GM18507 (cell line): ENCODE data around the gene TALDO1.

Experiments
- DNase-seq: peaks from one replicate; pipeline ENCODE4 v3.0.0; 2011; ENCODE audit warnings: low read depth; ENCODE audit not compliant: insufficient read length; ENCODE audit errors: extremely low spot score
- FAIRE-seq: peaks from 2 replicates; lab custom pipeline; 2011; peaks lifted over from hg19 to GRCh38; lab: Jason Lieb, UNC

The TALDO1 gene

DNA sequence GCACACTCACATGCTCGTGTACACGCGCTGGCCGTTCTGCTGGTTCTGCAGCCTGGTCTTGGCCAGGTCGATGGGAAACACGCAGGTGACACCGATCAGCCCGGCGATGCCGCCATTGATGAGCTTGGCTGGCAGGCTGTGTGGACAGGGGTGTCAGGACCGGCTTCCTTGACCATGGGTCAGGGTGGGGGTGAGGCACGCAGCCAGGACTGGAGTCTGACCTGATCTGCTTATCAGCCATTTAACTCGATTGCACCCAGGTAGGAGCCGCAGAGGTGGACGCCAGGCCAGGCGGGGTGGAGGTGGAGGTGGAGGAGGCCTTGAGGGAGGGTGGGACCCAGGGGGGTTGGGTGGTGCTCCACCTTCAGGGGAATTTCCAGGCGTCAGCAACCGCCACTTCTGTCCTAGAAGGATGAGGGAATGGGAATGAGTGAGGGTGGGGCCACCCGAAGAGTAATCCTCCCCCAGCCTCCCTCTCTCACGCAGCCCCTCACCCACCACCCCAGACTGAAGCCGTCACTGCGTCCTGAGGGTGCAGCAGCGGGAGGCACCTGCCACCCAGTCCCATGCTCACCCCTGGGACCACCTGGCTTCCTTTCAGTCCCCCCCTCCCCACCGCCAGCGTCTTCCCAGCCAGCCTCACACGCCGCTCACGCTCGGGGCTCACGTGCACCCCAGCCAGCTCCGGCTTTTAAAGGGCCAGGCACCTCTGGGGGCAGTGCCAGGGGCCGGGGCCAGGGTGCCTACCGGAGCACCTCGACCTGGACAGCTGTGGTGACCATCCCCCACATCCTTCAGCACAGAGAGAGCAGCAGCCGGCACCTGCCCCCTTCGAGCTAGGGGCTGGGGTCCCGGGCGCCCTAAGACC, 47.7 kb downstream of the TALDO1 start:
- FAIRE-seq = no peak
- DNase-seq = no peak

DNA sequence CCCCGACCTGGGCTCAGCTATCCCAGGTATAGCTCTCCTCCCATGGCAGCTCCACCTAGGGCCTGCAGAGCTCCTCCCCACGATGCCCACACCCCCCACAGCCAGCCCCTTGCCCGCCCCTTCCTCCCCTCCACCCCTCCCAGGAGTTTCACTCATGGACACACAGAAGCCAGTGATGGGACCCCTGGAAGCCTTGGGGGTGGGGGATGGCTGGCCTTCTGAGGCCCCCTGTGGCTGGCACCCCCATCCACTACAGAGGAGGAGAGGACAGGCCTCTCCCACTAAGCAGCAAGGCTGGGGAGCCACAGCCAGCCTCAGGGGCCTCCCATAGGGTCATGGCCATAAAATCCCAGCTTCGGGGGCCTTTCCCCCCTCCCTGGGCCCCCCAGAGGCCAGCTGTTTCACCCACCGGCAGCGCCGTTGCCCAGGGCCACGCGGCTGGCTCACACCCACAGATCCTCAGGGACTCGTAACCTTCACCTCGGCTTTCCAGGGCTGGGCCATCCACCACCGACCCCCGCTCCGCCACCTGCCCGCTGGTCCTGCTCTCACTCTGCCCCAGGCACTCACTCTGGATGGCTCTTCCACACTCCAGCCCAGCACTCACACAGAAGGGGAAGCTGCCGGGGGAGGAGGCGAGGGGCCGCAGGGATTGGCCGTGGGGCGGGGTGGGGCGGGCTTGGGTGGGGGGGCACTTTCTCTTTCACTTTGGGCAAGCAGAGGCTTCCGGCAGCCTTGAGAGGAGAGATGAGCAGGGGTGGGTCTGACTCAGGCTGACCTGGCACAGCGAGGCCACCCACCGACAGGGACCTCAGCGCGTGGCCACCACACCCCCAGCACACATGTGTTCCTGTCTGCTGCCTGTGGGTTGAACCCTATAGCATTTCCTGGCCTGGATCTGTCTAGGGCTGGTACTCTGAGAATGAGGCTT, 48.6 kb downstream of the TALDO1 start:
- DNase-seq (peak; percentile 85), FAIRE-seq (peak; percentile 61)

DNA sequence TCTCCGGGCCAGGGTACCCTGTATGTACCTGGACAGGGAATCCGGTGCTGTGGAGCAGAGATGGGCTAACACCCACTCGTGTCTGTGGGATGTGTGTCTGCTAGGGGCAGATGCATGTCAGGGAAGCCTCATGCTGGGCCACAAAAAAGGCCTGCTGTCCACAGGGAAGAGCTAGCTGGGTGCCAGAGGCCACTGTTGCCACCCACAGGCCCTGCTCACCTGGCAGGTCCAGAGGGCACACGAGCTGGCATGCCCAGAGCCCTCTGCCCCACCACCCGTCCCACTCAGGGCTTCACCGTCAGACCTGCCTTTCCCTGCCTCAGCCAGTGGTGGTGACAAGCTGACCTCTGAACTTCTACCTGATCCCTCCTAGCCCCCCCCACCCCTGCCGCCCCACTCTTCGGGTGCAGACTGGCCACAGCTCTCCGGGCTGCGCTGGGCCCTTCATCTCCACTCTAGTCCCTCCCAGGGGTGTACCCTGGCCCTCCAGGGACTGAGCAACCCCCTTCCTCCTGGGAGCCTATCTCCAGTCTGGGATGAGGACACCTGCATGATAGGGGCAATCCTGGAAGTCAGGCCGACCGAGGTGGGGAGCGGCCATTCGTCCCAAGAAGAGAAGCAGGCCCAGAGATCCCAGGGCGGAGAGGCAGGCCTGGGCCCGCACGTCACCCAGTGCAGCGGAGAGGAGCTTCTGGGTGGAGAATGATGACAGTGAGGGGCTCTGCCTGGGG, 49.5 kb downstream of the TALDO1 start:
- FAIRE-seq (no peak), DNase-seq (no peak)

DNA sequence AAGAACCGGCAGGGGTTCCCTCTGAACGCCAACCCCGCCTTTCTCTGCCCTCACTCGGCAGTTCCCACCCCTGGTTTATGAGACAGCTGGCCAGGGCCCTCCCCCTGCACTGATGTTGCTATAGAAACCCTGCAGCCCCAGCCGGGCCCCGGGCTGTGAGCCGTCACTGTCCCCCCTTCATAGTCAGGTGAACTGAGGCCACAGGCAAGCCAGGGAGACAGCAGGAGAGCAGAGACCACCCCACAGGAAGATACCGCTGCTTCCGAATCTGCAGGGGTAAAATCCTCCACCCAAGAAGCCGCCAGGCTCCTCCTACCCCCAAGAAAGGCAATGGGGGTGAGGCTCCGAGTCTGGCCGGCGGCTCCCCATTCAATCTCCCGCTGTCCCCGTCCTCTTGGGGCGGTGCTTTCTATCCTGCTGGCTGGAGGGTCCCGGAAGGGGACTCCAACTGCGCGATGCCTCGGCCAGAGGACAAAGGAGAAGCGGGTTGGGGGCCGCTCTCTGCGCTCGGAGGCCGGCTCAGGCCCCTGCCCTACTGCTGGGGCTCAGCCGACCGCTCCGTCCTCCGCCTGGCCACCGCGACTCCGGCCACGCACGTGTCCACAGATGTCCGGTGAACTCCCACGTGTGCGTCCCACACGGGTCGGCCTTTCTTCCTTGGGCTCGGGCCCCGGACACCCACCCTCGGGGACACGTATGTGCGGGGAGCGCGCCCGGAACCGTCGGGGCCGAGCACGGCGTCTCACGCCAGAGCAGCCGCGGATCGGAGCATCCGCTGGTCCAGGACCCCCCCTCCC, 50.2 kb downstream of the TALDO1 start:
- FAIRE-seq (peak; percentile 90), DNase-seq (peak; percentile 65)

DNA sequence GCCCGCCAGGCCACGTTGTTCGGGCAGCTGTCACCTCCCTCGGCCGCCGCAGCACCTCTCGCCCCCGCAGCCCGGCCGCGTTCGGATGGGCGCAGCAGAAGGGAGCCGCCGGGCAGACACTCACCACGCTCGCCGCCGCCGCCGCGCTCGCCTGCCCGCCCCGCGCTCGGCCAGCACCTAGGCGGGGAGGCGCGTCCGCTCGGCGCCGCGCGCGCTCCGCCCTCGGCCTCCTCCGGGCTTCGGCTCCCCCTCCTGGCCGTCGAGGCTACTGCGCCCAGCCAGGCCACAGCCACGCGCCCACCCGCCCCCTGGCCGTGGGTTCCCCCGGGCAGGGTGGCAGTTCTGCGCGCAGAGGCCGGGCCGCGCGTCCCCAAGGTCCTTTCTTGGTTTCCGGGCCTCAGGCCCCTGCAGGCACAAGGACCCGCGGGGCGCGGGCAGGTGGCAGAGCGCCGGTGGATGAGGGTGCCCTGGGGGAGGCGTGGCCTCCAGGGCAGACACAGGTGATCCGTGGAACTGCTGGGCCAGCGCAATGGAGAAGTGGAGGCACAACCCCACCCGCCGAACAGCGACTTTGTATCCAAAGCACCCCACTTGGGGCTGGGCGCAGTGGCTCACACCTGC, 50.9 kb downstream of the TALDO1 start, which contains the start of gene SLC25A22:
Gene SLC25A22 (minus strand): TSS at position 189 of the 621 bp plus-strand sequence. CDS start 3,275 bp downstream, outside the sequence.
- DNase-seq = peak; percentile 78
- peak; percentile 70 for FAIRE-seq

DNA sequence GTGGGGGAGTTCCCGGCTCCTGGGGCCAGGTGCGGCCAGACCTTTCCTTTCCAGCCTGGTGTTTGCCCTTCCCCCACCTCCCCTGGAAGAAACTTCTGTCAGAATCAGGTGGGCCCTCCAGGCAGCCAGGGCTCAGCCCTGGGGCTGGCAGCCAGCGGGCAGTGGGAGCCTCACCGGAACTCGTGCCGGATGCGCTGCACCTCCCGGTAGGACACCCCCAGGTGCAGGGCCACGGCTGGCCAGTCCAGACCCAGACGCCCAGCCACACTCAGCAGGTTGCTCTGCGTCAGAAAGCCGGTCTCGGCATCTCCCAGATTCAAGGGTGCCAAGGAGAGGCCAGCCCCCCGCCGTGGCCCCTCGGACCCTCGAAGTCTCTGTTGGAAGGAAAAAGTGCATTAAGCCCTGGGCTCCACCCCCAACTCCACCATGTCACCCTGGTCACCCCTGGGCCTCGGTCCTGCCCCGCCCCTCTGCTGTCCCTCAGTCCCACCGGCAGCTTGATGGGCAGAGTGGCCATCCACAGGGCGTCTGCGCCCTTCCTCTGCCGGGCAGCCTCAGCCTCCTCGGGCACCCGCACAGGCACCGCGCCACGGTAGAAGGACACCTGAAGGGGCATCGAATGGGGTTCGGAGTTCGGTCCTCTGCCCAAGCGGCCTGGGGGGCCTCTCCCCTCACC, 52.5 kb downstream of the TALDO1 start:
- no peak for FAIRE-seq

DNA sequence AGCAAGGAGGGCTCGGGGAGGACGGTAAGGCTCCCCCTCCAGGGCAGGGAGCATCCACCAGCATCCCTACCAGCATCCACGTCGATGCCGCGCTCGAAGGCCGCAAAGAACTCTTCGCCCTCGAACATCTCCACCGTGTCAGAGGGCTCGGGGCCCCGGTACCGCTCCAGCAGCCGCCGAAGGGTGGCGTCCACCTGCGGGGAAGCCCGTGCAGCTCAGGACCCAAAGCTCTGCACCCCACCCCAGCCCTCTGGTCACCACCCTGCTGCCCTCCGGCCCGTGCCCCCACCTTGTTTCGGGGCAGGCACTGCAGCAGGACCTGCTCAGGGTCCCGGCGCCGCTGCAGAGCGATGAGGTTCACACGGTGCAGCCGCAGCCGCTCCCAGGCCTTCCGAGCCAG, 53.2 kb downstream of the TALDO1 start:
- DNase-seq (no peak), FAIRE-seq (no peak)

More for the DNA sequence above, 52.5 kb downstream of the TALDO1 start:
- DNase-seq = no peak

DNA sequence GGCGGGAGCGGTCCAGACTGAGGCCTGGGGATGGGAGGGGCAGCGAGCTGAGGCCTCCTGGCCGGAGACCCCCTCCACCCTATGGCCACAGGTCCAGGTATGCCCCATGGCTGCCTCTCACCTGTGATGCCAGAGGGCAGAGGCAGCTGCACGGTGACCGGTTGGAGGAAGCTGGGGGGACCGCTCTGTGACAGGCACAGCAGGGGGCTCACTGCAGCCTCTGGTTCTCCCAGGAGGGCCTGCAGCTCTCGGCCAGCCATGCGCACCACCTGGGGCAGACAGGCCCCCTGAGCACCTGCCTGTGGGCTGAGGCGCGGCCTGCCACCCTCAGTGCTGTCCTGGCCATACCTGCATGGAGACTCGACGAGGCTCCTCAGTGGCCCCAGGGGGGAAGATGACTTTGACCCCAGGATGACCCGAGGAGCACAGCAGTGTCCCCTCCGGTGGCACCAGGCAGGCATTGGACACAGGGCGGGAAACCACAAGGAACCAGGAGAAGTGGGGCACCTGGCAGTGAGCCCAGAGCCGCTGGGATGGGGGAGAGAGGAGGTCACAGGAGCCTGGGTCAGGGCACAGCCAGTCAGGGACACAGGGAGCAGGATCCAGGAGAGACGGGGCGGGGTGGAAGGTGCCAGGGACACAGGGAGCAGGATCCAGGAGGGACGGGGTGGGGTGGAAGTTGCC, 54.0 kb downstream of the TALDO1 start:
- DNase-seq (no peak), FAIRE-seq (no peak)

DNA sequence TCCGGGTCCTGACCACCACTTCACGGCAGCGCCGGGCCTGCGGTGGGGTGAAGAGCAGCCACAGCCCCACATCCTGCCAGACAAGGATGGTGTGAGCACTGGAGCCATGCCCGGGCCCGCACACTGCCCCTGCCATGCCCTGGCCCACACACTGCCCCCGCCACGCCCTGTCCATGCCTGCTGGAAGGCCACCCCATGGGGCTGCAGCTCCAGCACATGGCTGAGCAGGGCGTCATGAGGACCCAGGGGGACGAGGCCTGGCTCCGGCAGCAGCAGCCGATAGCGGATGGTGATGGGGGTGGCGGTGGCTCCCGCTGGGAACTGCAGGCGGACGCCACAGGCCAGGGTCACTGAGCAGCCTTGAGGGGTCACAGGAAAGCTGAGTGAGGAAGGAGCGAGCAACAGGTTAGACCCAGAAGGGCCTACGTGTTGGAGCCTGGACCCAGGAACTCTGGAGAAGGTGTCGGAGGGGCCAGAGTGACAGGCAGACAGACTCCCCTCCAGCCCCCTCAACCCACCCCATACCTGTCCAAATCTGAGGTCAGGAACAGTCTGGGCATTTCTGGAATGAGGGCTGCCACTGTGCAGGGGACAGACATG, 54.9 kb downstream of the TALDO1 start:
- no peak for FAIRE-seq
- no peak for DNase-seq

DNA sequence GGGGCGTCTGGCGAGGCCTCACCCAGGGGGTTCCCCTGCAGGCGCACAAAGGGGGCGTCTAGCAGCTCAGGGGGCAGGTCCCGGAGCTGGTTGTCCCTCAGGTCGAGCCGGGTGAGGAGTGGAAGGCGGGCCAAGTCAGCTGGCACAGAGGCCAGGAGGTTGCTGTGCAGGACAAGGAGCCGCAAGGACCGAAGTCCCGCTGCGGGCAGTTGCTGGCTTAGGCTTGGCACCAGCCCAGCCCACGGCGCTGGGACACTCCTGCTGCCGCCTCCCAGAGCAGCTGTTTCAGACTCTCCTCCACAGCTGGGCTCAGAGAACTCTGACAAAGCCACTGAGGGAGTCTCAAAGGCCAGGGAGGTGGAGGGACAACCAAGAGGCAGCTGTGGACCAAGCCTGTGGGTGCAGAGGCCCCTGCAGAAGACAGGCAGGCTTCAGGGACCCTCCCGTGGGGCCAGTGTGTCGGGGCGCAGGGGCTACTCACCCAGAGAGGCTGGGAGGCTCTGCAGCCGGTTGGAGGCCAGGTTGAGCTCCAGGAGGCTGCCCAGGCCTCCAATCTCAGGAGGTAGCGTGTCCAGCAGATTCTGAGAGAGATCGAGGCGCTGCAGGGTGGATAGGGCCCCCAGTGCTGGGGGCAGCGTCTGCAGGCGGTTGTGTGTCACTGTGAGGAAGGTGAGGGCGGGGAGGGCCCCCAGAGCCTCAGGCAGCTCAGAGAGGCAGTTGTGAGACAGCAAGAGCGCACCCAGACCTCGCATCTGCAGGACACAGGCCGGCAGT, 55.6 kb downstream of the TALDO1 start:
- no peak for FAIRE-seq

DNA sequence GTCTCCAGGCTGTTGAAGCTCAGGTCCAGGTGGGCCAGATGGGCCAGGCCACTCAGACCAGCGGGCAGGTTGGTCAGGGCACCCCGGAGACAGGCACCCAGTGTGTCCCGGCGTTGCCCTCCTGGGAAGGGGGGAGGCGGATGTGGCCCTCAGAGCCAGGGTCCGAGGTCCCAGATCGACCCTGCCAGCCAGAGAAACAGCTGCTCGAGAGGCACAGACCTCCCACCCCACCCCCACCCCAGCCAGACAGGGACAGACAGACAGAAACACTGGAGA, 56.1 kb downstream of the TALDO1 start:
- no peak for DNase-seq
- FAIRE-seq = no peak

More for the DNA sequence above, 55.6 kb downstream of the TALDO1 start:
- DNase-seq = no peak

DNA sequence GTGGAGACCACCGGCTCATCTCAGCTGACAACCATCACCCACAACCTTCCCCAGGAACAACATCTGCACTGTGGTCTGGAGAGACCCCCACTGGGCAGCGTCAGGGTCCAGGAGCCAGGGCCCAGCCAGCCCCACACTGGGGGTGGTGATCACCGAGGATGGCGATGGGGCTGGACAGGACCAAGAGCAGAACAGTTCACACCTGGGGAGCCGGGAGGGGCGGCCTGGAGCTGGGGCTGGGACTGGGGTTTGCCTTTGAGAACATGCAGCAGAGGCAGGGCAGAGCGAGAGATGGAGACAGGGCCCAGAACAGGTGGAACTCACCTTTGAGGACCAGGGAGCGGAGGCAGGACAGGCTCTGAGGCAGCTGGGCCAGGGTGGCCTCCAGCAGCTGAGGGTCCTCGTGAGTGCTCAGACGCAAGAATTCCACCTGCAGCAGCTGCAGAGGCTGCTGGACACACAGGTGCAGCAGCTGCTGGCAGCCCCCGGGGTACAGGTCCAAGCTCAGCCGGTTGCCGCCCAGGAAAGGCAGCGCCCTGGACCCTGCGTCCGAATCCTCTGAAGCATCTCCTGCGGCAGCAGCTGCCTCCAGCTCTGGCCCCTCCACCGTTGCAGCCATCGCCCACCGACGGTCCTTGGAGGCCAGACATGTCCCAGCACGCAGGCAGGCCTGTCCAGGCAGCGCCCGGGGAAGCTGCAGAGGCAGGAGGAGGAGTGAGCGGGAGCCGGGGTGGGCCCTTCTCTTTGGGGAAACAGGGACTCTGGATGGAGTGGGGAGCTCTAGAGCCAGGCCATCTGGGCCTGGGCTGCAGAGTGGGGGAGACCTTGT, 56.7 kb downstream of the TALDO1 start:
- DNase-seq = no peak
- no peak for FAIRE-seq

DNA sequence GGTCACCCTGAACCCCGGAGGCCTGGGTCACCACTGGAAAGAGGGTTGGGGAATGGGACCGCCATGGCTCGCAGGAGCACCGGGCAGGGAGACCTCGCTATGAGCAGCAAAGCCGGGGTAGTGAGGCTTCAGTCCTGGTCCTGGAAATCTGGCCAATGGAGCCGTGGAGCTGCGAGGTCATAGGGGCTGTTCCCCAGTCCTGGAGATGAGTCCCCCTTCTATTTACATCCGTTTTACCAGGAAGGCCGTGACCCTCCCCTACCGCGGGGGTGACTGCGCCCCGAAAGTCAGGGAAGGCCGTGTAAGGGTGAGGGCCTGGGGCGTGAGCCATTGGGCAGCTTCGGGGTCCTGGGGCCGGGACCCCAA, 57.3 kb downstream of the TALDO1 start:
- no peak for DNase-seq
- FAIRE-seq = no peak

DNA sequence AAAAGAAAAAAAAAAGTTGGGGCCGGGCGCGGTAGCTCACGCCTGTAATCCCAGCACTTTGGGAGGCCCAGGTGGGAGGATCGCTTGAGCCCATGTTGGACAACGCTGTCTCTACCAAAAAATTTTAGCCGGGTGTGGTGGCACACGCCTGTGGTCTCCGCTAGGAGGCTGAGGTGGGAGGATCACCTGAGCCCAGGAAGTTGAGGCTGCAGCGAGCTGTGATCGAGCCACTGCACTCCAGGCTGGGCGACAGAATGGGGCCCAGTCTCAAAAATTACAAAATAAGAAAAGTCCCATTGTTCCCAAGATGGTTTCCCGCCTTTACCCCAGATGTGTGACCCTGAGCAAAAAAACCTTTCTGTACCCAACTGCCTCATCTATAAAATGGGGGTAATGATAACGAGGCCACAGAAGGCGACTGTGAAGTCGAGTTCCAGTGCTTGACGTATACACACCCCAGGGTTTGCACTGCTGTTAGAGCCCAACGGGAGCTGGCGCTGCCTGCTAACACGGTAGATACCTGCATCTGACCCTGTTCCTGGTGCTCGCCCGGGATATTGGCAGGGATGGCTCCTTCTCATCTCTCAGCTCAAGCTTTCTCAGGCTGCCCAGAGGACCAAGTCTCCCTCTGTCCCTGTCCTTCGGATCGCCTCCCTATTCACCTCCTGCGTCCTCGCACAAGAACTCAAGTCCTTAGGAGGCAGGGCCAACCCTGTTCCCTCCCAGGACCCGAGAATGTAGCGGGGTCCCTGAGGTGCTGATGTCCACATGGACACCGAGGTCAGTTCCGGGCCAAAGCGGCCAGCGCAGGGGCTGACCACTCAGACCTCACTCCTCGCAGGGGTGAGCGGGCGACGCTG, 61.4 kb downstream of the TALDO1 start:
- FAIRE-seq (peak; percentile 55), DNase-seq (no peak)
